SKM-1 treated with dmso at 0.1 percent for 144 hours (cell line): ENCODE data around the gene ZNF789.
"Not testable (repeated sequence)": the region's sequence is repeated elsewhere in the genome, so short reads cannot be mapped to it uniquely, and the experiment has no call there.

Experiments used
- DNase-seq: peaks from one replicate; lab custom pipeline; 2025; ENCODE audit not compliant: unreplicated experiment; lab: John Stamatoyannopoulos, UW

ZNF789 gene

DNA sequence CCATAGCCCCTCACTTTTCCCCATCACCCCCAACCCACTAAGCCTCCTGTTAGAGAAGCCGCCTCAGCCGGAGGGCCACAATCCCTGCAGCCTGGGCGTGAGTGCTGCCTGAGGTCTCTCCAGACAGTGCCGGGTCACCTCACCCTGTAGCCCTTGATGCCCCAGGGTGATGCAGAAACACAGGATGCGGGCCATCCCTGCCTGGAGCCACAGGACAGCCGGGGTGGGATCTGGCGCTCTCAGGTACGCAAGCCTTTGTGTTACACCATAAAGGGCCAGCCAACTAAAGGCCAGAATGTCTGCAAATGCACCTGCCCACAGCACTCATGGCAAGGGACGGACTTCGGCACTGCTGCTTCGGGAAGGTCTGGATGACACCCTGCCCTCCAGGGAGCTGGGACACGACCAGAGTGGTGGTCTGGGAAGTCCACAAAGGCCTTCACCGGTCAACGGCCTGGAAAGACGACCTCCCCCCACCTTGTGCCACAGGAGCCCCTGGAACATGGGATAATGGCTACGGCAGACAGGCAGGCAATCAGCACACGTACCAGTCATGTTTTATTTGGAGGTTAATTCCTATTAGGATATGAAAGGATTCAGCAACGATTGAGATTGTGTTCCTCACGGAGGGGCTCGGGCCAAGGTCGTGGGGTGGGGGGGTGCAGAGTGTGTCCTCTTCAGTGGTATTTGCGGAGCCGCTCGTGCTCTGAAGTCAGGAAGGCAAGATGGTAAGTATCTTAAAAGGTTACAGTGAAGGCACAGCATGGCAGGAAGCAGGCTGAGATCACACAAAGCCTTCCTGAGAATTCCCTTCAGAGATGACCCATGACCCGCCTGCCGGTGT, 14.8 kb upstream of the ZNF789 start:
- DNase-seq = no peak

DNA sequence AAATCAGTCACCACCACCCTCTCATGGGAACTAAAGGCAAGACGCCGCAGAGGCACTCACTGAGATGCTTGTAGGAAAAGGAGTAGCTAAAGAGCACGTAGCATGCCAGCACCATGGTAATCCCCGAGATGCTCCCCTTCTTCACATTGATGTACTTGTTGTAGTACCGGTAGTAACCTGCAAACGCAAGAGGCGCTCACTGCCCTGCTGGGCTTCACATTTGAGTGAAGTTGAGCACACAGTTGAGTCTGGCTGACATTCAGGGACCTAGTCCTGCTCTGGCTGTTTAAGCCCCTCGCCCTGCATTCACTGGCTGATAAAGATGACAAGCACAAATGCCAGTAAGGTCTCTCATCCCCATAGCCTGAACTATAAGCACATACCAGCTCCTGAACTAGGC, 13.6 kb upstream of the ZNF789 start:
- DNase-seq = peak; percentile 48

DNA sequence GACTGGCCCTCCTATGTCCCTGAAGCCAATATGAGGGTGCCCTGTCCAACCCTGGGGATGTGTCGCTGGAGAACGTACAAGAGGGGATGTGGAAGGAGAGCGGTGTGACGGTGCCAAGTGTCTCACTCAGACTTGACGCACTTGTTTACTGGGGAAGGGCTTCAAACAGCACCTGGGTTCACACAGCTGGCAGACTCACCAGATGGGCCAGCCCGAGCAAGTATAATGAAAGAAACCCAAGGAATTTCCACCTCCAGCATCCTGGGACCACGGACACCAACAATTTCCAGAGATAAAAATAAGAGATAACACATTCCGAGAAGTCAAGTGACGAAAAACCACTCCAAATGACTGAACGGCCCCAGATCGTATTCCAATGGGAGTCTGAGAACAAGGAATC, 12.0 kb upstream of the ZNF789 start:
- DNase-seq = no peak

DNA sequence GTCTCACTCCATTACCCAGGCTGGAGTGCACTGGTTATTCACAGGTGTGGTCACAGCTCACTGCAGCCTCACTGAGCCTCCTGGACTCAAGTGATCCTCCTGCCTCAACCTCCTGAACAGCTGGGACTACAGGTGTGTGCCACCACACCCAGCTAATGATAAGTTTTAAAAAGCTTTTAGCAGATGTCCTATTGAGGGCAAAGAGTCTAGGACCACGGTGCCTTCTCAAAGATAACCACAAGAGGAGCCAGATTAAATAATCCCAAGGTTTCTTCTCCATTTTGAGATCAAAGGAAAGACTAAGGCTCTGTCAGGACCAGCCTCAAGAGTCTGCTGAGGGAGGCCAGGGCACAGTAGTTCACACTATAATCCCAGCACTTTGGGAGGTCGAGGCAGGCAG, 11.5 kb upstream of the ZNF789 start:
- no peak for DNase-seq

DNA sequence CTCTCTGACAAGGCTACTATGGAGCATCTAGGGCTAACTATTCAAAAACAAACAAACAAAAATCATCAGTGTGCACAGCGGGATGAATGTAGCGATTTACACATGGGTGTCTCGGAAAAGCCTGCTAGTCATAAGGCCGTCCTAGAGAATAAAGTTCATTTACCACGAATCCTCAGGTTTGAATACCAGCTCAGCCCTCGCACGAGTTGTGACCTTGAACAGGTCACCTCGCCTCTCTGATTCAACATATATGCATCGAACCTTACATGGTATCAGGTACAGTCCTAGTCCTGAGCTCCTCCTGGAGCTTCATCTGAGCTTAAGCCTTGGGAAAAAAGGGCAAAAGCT, 7.3 kb upstream of the ZNF789 start:
- no peak for DNase-seq

DNA sequence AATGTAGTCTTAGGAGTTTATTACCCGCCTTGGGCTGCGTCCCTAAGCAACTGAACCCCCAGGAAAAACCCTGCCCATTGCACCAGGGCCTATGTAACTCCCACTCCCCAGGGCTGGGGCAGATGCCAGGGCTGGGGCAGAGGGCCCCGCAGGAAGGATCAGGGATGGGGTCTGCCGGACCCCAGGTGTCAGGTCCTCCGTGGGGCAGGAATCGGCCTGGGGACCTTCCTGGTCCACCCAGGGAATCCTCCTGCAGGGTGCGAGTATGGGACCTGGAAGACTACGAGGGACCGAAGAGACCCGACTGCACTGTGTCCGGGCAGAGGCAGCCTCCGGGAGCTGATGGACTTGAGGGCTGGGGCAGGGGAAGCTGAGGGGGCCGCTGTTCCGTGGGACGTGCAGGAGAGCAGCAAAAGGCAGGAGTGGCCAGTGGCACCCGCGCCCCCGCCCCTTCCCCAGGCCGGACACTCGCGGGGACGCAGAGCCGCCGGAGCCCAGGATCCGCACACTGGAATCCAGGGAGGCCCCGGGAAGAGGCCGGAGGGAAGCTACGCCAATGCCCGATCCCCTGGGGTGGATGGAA, 4.3 kb upstream of the ZNF789 start:
- DNase-seq = no peak

DNA sequence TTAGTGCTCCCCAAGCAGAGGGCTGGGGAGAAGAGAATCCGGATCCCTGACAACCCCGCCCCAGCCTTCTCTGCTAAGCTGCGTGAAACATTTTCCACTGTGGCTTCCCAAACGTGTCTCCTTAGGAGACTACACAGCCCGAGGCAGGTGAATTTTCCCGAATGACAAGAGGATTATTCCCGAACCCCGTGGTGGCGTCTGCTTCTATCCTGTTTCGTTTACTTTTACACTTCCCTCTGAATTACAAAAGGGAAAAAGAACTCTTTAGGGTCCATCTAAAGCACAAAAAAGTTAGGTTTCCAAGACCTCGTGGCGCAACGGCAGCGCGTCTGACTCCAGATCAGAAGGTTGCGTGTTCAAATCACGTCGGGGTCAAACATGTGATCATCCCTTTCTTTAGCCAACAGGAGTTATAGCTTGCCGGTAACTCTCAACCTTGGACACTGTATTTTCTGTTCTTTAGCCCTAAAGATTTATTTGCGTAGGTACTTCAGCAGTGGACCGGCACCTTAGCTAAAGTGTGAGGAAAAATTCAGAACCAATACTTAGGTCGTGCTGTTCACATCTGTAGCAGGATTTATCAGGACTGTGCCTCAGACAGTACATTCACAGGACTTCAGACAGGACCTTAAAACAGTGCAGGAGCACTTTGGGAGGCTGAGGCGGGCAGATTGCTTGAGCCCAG, 3.2 kb upstream of the ZNF789 start:
- DNase-seq = no peak

DNA sequence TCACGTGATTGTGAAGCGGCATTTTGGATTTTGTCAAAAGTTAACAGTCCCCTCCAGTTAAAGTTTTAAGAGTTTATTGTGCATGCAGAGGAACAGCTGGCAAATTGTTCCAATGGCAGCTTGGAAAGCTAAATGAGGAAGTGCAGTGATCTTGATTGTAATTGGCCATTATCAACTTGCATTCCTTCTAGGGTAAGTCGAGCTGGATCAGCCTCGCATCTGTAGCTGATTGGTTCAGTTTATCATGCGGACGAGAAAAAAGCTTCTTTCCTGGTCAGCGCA, 566 bp downstream of the ZNF789 start:
- peak; percentile 56 for DNase-seq

DNA sequence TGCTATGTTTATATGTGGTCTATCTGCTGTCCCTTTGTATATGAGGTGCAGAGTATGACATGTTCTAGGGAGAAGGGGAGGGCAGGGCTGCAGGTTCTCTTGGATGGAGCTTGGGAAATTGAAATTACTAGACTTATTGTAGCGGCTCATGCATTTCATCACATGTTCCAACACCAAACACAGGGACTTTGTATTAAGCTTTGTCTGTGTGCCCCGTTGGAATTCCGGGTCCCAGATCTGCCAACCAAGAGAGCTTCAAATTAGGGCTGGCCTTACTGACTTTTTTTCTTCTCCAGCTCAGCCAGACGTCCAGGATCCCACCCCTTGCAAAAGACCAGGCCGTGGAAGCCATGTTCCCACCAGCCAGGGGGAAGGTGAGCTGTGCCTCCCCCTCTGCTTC, 3.4 kb downstream of the ZNF789 start:
- DNase-seq = no peak

DNA sequence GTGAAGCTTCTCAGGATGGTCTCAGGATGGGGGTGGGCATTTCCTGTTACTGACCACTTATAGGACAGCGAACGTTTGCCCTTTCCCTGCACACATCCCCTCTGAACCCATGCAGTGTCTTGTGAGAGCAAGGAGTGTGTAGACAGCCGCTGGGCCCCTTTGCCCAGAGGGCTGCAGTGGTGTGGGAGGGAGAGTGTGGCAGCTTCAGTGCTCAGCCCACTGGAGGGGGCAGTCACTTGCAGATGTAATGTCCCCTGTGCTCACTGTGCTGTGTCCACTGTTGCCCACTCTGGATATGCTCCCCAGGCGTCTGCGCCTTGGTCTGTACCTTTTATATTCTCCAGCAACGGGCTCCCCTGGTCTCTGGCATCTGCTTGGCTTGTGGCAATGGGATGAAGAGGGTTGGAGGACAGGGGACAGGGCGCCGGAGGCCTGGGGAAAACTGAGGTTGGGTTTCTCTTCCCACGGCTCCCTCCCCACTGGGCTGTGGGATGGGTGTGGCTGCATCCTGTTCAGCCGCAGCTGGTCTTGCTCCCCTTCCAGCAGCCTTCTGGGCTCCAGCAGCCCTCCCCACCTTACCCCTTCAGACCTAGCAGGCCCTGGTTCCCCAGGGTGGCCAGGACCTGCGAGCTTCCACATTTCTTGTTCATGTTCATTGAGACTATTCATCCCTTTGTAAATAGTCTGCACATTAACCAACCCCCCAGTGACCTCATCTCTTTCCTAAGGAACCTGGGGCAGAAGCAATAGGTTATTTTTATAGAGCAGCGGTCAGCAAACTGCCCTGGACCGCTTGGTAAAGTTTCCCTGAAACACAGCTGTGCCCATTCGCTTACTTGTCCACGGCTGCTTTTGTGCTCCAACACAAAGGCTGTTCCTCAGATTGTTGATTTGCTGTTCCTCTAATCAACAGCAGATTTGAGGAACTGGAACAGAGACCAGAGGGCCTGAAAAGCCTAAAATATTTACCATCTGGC, 6.1 kb downstream of the ZNF789 start:
- no peak for DNase-seq

DNA sequence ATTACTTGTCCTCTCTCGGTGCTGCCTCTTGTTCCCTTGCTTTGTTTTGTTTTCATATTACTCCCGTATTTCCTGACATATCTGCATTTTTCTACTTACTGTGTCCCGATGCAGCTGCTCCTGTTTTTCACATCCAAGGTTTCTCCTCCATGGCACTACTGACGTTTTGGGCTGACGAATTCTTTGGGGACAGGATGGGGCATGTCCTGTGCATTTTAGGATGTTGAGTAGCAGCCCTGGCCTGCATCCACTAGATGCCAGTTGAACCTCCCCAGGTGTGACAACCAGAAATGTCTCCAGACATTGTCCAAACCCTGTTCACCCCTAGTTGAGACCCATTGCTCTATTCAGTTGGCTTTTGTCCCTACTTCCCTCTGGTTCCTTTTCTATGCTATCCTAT, 12.4 kb downstream of the ZNF789 start:
- DNase-seq = no peak

DNA sequence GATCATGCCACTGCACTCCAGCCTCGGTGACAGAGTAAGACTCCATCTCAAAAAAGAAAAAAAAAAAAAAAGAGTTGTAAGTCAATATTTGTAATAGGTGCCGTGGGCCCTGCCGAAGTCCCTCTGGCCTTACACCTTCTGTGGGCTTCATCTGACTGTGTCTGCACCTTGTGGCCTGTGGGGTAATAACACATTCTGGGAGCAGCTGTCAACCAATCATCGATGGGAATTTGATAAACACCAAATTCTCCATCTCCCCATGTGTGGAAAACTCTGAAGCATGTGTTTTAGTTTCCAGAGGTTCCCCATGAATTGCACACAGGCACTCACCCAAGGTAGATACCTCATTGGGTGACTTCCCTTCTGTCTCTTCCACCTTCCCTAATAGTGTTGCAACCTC, 16.5 kb downstream of the ZNF789 start:
- no peak for DNase-seq

DNA sequence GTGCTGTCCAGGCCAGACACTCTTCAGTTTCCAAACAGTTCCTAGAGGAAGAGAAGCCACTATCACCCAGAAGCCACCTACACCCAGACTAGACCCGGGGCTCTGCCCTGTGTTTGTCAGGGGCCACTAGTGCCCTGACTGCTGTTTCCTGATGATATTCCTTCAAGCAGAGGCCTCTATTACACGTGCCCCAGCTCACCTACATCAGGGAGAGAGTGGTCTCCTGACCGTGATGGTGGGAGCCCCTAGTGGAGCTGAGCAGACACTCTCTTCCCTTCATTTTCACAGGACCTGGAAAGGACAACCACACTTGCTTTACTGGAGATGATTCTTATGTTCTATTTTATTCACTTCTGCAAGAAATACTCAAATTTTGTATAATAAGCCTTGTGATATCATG, 18.2 kb downstream of the ZNF789 start:
- no peak for DNase-seq

DNA sequence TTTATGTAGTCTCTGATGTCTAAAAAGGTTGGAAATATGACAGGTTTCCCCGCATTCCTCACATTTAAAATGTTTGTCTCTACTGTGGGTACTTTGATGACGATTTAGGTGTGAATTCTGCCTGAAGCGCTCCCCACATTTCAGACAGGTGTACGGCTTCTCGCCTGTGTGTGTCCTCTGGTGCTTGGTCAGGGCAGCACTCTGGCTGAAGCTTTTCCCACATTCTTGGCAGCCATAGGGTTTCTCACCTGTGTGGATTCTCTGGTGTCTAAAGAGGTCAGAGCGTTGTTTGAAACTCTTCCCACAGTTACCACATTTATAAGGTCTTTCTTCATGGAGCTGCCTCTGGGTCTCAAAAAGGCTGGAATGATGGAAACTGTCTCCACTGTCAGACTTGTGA, 21.1 kb downstream of the ZNF789 start:
- no peak for DNase-seq

DNA sequence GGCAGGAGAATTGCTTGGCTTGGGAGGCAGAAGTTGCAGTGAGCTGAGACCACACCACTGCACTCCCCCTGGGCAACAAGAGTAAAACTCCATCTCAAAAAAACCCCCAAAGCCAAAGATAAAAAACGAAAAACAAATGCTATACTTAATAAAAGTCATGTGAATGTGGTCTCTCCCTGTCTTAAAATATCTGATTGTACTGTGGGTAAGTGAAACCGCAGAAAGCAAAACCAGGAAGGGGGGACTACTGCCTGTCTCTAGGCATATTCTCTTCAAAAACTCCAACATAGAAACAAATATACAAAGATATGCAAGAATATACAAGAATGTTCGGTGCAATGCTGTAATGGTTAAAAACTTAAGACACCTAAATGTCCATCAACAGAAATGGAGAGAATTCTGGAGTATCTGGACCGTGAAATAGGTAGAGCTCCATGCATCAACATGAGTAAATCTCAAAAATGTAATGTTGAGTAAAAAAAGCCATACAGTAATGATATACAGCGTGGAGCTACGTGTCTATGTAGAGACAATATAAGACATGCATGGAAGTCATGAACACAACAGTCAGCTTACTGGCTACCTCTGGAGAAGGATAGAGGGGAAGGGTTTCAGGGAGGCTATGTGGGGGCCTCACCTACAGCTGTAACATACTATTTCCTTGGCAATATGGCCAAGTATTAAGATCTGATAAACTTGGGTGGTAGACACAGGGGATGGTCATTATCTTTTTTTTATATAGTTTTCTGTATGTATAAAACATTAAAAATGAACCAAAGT, 25.3 kb downstream of the ZNF789 start:
- no peak for DNase-seq

DNA sequence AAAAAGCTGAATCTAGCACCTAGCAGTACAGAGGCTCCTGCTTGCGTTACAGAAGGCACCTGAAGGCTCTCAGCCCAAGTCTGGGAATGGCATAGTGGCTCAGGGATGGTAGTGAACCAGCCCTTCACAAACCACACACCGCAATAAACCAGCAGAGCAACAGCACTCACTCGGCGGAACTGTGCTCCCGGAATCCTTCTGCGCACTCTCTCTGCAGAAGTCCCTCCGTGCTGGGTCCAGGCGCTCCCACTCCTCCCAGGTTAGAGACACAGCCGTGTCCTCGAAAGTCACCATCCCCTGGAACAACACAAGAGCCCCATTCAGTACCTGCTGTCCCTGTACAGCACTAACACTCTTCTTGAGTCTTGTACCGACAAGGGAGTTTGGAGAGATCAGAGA, 25.9 kb downstream of the ZNF789 start:
- DNase-seq = no peak

DNA sequence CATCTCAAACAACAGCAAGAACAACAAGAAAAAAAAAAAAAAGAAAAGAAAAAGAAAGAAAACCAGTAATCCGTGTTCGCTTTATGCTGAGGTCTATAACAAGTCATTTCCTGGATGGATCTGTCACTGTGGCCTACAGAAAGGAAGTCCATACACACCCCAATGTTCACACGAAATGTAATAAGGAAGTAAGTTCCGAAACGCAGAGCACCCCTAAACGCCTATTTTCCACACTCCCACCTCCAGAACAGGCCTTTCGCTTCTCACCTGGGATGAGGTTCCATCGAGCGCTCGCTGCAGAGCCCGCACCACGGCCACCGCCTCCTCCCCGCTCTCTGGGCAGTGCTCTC, 26.7 kb downstream of the ZNF789 start:
- DNase-seq = no peak

DNA sequence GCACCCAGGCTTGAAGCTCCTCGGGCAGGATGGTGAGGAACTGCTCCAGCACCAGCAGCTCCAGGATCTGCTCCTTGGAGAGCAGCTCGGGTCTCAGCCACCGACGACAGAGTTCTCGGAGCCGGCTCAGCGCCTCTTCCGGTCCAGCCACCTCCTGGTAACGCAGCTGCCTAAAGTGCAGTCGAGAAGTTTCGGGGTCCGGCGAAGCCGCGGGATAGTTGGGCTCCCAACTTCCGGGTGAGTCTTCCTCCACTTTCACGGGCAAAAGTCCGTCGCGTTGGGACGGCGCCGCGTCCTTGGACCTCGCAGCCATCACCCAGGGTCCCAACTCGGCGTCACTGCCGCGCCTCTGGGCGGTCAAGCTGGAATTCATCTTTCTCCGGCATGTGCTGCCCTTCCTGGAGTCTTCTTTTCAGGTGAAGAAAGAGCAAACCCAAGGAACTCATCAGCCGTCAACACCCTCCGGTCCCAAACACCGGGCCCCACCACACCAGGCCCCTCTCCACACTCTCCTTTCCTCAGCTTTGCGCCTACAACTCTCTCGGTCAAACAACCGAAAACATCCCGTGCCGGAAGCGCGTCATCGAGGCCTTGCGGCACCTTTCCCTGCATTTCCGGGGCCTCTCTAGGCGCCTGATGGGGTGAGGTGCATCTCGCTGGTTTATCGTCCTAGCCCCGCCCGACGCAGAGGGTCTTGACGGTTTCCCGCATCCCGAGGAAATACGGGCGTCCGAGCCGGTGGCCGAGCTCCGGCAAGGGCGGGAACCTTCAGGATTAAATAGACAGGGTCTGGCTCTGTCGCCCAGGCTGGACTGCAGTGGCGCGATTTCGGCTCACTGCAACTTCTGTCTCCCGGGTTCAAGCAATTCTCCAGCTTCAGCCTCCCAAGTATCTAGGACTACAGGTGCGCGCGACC, 27.3 kb downstream of the ZNF789 start, which contains the start of gene ZNF394:
ZNF394 (minus strand) TSS at position 561 of the 916 bp plus-strand sequence; CDS start at position 373, 188 bp downstream.
- peak; percentile 85 for DNase-seq

DNA sequence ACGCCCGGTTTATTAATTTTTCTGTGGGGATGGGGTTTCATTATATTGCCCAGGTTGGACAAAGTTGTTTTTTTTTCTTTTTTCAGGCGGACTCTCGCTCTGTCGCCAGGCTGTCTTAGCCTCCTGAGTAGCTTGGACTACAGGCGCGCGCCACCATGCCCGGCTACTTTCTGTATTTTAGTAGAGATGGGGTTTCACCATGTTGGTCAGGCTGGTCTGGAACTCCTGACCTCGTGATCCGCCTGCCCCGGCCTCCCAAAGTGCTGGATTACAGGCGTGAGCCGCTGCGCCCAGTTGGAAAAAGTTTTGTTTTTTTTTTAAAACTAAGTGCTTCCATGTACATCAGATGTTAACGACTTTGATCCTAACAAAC, 27.9 kb downstream of the ZNF789 start:
- DNase-seq = no peak

DNA sequence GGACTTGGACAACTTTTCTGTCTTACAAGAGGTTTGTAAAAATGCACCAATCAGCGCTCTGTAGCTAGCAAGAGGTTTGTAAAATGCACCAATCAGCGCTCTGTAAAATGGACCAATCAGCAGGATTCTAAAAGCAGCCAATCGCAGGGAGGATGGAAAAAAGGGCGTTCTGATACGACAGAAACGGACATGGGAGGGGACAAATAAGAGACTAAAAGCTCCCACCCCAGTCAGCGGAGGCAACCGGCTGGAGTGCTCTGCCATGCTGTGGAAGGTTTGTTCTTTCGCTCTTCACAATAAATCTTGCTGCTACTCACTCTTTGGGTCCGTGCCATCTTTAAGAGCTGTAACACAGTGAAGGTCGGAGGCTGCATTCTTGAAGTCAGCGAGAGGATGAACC, 28.5 kb downstream of the ZNF789 start:
- DNase-seq = not testable (repeated sequence)
